Gastrocnemius medialis (tissue), 4 donors: ENCODE results near the gene IGFL2. TPM values are rescaled to one million over a fixed set of nuclear protein-coding genes. Genes with fewer than 3 reads are reported as not detected.
A peak's percentile ranks its signal among the peaks of the same experiment; 100 is the strongest.

ENCODE experiments used
- ATAC-seq, 2 donors: fragments of 150-250 bp; one replicate each; pipeline ENCODE4 v1.9.1; 2016
- DNase-seq, 2 donors: peaks; one replicate each; pipeline ENCODE4 v3.0.0-alpha.2; 2019
- H3K27ac ChIP-seq, 4 donors: fragments of 200-600 bp; sonication (generic); 1 replicate in 1 of 4; 2 replicates in 3 of 4; pipeline ENCODE4 v1.5.1; 2016 to 2018; ENCODE audit warnings: mild to moderate bottlenecking in 2 of 4, moderate library complexity in 1 of 4
- H3K27me3 ChIP-seq, 3 donors: fragments of 200-600 bp; sonication (generic) in 2 of 3; 1 replicate in 1 of 3; 2 replicates in 2 of 3; pipeline versions ENCODE4 v1.5.1 to v1.6.0; 2016 to 2019; ENCODE audit warnings: mild to moderate bottlenecking in 1 of 3, moderate library complexity in 1 of 3
- H3K36me3 ChIP-seq, 2 donors: fragments of 200-600 bp; sonication (generic) in 1 of 2; one replicate each; pipeline ENCODE4 v1.5.1; 2017 to 2018
- H3K4me1 ChIP-seq, 2 donors: fragments of 200-600 bp; sonication (generic) in 1 of 2; one replicate each; pipeline ENCODE4 v1.5.1; 2016 to 2017; ENCODE audit warnings: mild to moderate bottlenecking in 2 of 2
- H3K4me3 ChIP-seq, 4 donors: fragments of 200-600 bp; sonication (generic) in 3 of 4; 1 replicate in 1 of 4; 2 replicates in 3 of 4; pipeline ENCODE4 v1.5.1; 2016 to 2019; ENCODE audit warnings: mild to moderate bottlenecking in 2 of 4
- H3K9me3 ChIP-seq, 3 donors: fragments of 200-600 bp; sonication (generic) in 2 of 3; 1 replicate in 1 of 3; 2 replicates in 2 of 3; pipeline ENCODE4 v1.5.1; 2016 to 2019
- CTCF ChIP-seq, 5 experiments: fragments of 450-650 bp in 3 of 5; fragments of 200-600 bp in 2 of 5; sonication (generic) in 2 of 5; IDR thresholded peaks in 4 of 5; conservative IDR thresholded peaks in 1 of 5; 1 replicate in 4 of 5; 2 replicates in 1 of 5; pipeline ENCODE4 v1.5.1; 2016 to 2019; ENCODE audit warnings: antibody characterized with exemption in 5 of 5, mild to moderate bottlenecking in 3 of 5, moderate library complexity in 3 of 5
- POLR2A ChIP-seq, 2 donors: fragments of 450-650 bp; IDR thresholded peaks; one replicate each; pipeline ENCODE4 v1.6.1; 2017; ENCODE audit warnings: antibody characterized with exemption in 2 of 2, mild to moderate bottlenecking in 2 of 2, moderate library complexity in 2 of 2
- in situ Hi-C, 4 donors: fragments of 200-750 bp; cut with MboI; loops; one replicate each; pipeline versions ENCODE4 v1.15.0 to v1.8.0; 2017; ENCODE audit warnings: low sequenced_read_pairs in 4 of 4
- intact Hi-C: fragments of 100-400 bp; cut with DNase I; formaldehyde crosslinking; loops from one replicate; pipeline ENCODE4 v1.15.1; 2023; ENCODE audit warnings: low total_unique reads
- total RNA-seq, 4 donors: library from RNA; depleted of rRNA; stranded (reverse); fragments of >200 nt; gene quantifications; one replicate each; pipeline versions ENCODE4 v1.1.0 to v1.2.3, GENCODE V29; 2016

IGFL2 gene
- total RNA-seq, 4 donors from 2014 or later = not detected

- Histone ChIP-seq H3K9me3 (no peaks in the 10 kb centered on the region), H3K27me3 (peaks cover 0 to 2% (median 0%) of the 10 kb centered on the region in 3 donors), H3K4me3 (no peak overlapping the region), H3K4me1 (no peaks in the 10 kb centered on the region), H3K36me3 (no peaks in the 10 kb centered on the region), H3K27ac (no peak overlapping the region)
- TF ChIP-seq POLR2A (IDR thresholded peaks at IDR 0.05) (no peak), CTCF (IDR thresholded peaks at IDR 0.05 in 4 of 5, conservative IDR thresholded peaks at IDR 0.05 in 1 of 5) (no peak)
- DNase-seq (no peak), ATAC-seq (no peak)
- in situ Hi-C loops (no loop called here), intact Hi-C loops (no loop called here)
These were observed 22.6 kb upstream of the IGFL2 start for GRCh38 chr19:46125447-46125846.

DNA sequence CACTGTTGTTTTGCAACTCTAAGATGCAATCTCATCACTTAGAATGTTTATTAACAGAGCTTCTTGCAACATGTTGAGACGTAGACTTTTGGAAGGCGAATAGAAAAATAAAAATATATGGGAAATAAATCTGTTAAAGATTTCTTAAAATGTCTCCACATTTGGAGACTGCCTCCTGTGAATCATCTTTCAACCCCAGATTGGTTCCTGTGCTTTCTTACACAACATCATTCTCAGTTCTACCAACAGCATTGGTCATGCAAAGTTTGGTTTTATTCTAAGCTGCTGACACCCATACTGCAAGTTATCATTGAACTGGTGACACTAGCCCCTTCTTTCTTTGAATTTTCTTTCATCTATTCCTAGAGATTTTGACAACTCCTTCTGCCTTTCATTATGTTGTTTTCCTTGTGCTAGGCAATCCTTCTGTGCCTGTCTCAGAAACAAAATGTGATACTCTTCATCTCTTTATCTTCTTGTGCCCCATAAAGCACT lies 21.9 kb upstream of the IGFL2 start:
- no peak for TF ChIP-seq POLR2A (IDR thresholded peaks at IDR 0.05)
- no peak overlapping the region for H3K27ac ChIP-seq
- no peaks in the 10 kb centered on the region for H3K4me1 ChIP-seq
- in situ Hi-C loops (no loop called here), intact Hi-C loops (no loop called here)
- no peak for ATAC-seq
- H3K36me3 ChIP-seq = no peaks in the 10 kb centered on the region
- no peak for DNase-seq
- H3K9me3 ChIP-seq = no peaks in the 10 kb centered on the region
- peaks cover 0 to 2% (median 0%) of the 10 kb centered on the region in 3 donors for H3K27me3 ChIP-seq
- no peak overlapping the region for H3K4me3 ChIP-seq

DNA sequence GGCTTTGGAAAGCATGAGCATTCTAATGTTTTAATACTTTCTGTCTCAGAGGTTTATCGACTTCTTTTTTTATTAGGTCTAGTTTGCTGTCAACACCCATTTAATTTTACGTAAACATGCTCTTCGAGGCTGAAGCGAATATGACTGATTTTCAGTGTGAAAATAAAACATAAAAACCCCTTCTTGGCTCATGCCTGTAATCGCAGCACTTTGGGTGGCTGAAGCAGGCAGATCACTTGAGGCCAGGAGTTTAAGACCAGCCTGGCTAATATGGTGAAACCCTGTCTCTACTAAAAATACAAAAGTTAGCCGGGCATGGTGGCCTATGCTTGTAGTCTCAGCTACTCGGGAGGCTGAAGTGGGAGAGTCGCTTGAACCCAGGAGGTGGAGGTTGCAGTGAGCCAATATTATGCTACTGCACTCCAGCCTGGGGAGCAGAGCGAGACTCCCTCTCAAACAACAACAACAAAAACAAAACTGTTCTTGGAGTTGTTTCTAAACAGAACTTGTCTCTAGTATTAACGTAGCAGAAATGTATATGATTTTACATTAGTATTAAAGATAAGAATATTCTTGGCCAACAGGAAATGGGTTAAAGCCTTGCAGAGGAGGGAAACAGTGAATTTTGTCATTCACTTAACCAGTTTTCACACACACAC lies 16.4 kb upstream of the IGFL2 start:
- TF ChIP-seq CTCF (IDR thresholded peaks at IDR 0.05 in 4 of 5, conservative IDR thresholded peaks at IDR 0.05 in 1 of 5) (no peak), POLR2A (IDR thresholded peaks at IDR 0.05) (no peak)
- Histone ChIP-seq H3K9me3 (no peaks in the 10 kb centered on the region), H3K4me1 (peaks cover 8 to 11% of the 10 kb centered on the region in 2 donors), H3K27ac (no peak overlapping the region), H3K27me3 (peaks cover 0 to 2% (median 0%) of the 10 kb centered on the region in 3 donors), H3K4me3 (no peak overlapping the region), H3K36me3 (no peaks in the 10 kb centered on the region)
- ATAC-seq = no peak
- intact Hi-C loops = no loop called here
- no peak for DNase-seq
- in situ Hi-C loops = no loop called here

- Histone ChIP-seq H3K27ac (peak overlapping the region in 1 of 4 donors; percentile 1), H3K27me3 (peaks cover 0 to 2% (median 0%) of the 10 kb centered on the region in 3 donors), H3K4me1 (peaks cover 8 to 11% of the 10 kb centered on the region in 2 donors), H3K4me3 (no peak overlapping the region), H3K9me3 (no peaks in the 10 kb centered on the region), H3K36me3 (no peaks in the 10 kb centered on the region)
- ATAC-seq (no peak), DNase-seq (no peak)
- intact Hi-C loops (no loop called here), in situ Hi-C loops (no loop called here)
- TF ChIP-seq CTCF (IDR thresholded peaks at IDR 0.05 in 4 of 5, conservative IDR thresholded peaks at IDR 0.05 in 1 of 5) (no peak), POLR2A (IDR thresholded peaks at IDR 0.05) (no peak)
These were observed 15.4 kb upstream of the IGFL2 start for GRCh38 chr19:46132508-46133100.

DNA sequence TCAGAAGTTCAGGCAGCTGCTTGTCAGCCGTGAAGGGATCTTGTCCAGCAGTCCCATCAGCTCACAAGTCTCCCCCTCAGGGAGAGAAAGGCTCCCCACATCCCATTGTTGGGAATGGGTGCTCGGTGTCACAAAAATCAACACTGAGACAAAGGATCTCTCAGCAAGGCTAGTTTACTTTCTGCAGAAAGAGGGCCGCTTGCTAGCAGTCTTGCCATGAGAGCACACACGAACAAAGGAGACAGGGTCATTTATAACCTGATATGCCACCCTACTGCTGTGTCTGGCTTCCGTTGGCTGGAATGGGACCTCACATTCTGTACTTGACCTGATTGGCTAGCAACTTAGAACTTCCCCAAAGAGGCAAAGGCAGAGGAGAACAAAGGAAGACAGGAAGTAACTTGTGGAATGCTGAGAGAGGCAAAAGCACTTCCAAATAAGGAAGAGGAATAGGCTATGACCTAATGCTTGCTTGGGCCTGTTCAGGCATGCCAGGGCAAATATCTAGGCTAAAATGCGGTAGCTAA lies 14.9 kb upstream of the IGFL2 start:
- H3K36me3 ChIP-seq = no peaks in the 10 kb centered on the region
- peak overlapping the region in 1 of 4 donors; percentile 1 for H3K27ac ChIP-seq
- no peak overlapping the region for H3K4me3 ChIP-seq
- DNase-seq (peak; percentile 5 to 18), ATAC-seq (peak in 1 of 2 donors; percentile 39)
- TF ChIP-seq POLR2A (IDR thresholded peaks at IDR 0.05) (no peak), CTCF (IDR thresholded peaks at IDR 0.05 in 4 of 5, conservative IDR thresholded peaks at IDR 0.05 in 1 of 5) (no peak)
- intact Hi-C loops = no loop called here
- peaks cover 8 to 11% of the 10 kb centered on the region in 2 donors for H3K4me1 ChIP-seq
- no peaks in the 10 kb centered on the region for H3K9me3 ChIP-seq
- peaks cover 0 to 2% (median 0%) of the 10 kb centered on the region in 3 donors for H3K27me3 ChIP-seq
- in situ Hi-C loops = no loop called here
